K562 (cell line): ENCODE measurements around the gene VSIG10L. TPM values are rescaled to one million over a fixed set of nuclear protein-coding genes. Genes with fewer than 3 reads are reported as not detected.

ENCODE experiments used
- THRAP3 ChIP-seq: fragments of 450-650 bp; IDR thresholded peaks from 2 replicates; pipeline ENCODE4 v1.6.1; 2016; ENCODE audit warnings: mild to moderate bottlenecking, inconsistent platforms, borderline replicate concordance
- XRCC3 ChIP-seq: fragments of 450-650 bp; IDR thresholded peaks from 2 replicates; pipeline ENCODE4 v1.6.1; 2017; ENCODE audit warnings: mild to moderate bottlenecking, moderate library complexity
- polyA plus RNA-seq, 8 experiments: library from polyadenylated mRNA; depleted of rRNA in 4 of 8; stranded (reverse) in 5 of 8; unstranded in 3 of 8; fragments of >200 nt; fragmentation: Nextera tagmentation in 2 of 8; fragmentation: Illumina TruSeq in 1 of 8; extraction: Ambion mirVana in 2 of 8; extraction: Trizol in 1 of 8; gene quantifications; 2 replicates each; pipeline versions ENCODE4 v1.2.1 to v1.2.3, GENCODE V29; 2011 to 2014; ENCODE audit warnings: inconsistent platforms in 1 of 8, missing spikeins in 1 of 8
- total RNA-seq, 7 experiments: library from RNA; depleted of rRNA in 6 of 7; stranded (reverse); fragments of >200 nt in 6 of 7; fragmentation: Illumina TruSeq in 2 of 7; extraction: Trizol in 2 of 7; gene quantifications; 2 replicates each; pipeline versions ENCODE4 v1.2.1 to v1.2.3, GENCODE V29; 2011 to 2021; ENCODE audit warnings: low replicate concordance in 1 of 7
- TF ChIP-seq, protein P1 (sequence below): fragments of 450-650 bp; IDR thresholded peaks from 2 replicates; pipeline ENCODE4 v1.6.1; 2017; ENCODE audit warnings: antibody characterized with exemption, mild to moderate bottlenecking
- TF ChIP-seq, protein P2 (sequence below): fragments of 250-450 bp; sonication (Bioruptor Pico); IDR thresholded peaks from 2 replicates; pipeline ENCODE4 v1.8.0; 2021; ENCODE audit warnings: moderate library complexity, mild to moderate bottlenecking, inconsistent platforms

Gene VSIG10L
- total and polyA plus RNA-seq, 9 of the 15 experiments (the other 6 are each of a cell fraction or from before 2014, with no cell fraction given), result 1.1 to 7.6 (median 2.2) TPM

DNA sequence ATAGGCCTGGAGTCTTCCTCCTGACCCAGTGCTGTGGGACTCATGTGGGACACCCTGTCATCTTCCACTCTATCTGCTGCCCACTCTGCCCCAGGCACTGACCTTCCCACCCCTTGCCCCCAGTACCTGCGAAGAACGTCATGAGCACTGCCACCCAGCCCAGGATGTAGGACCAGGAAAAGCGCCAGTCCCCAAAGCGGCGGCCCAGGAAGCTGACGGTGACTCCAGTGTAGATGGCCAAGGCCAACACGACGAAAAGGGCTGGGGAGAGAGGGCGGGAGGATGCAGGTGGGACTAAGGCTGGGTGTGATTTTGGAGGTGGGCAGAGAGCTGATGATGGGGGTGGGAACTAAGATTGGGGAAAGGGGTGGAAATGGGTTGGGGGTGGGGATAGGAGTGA is 38.4 kb upstream of the VSIG10L start (continued):
- TF ChIP-seq, protein P1, sequence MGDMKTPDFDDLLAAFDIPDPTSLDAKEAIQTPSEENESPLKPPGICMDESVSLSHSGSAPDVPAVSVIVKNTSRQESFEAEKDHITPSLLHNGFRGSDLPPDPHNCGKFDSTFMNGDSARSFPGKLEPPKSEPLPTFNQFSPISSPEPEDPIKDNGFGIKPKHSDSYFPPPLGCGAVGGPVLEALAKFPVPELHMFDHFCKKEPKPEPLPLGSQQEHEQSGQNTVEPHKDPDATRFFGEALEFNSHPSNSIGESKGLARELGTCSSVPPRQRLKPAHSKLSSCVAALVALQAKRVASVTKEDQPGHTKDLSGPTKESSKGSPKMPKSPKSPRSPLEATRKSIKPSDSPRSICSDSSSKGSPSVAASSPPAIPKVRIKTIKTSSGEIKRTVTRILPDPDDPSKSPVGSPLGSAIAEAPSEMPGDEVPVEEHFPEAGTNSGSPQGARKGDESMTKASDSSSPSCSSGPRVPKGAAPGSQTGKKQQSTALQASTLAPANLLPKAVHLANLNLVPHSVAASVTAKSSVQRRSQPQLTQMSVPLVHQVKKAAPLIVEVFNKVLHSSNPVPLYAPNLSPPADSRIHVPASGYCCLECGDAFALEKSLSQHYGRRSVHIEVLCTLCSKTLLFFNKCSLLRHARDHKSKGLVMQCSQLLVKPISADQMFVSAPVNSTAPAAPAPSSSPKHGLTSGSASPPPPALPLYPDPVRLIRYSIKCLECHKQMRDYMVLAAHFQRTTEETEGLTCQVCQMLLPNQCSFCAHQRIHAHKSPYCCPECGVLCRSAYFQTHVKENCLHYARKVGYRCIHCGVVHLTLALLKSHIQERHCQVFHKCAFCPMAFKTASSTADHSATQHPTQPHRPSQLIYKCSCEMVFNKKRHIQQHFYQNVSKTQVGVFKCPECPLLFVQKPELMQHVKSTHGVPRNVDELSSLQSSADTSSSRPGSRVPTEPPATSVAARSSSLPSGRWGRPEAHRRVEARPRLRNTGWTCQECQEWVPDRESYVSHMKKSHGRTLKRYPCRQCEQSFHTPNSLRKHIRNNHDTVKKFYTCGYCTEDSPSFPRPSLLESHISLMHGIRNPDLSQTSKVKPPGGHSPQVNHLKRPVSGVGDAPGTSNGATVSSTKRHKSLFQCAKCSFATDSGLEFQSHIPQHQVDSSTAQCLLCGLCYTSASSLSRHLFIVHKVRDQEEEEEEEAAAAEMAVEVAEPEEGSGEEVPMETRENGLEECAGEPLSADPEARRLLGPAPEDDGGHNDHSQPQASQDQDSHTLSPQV, result peak; percentile 6; the same call in 1 of the 2 replicates
- TF ChIP-seq XRCC3 (no peak), THRAP3 (0 out of 2 replicates have a peak, but pooled peaks have one; percentile 54)
- TF ChIP-seq, protein P2, sequence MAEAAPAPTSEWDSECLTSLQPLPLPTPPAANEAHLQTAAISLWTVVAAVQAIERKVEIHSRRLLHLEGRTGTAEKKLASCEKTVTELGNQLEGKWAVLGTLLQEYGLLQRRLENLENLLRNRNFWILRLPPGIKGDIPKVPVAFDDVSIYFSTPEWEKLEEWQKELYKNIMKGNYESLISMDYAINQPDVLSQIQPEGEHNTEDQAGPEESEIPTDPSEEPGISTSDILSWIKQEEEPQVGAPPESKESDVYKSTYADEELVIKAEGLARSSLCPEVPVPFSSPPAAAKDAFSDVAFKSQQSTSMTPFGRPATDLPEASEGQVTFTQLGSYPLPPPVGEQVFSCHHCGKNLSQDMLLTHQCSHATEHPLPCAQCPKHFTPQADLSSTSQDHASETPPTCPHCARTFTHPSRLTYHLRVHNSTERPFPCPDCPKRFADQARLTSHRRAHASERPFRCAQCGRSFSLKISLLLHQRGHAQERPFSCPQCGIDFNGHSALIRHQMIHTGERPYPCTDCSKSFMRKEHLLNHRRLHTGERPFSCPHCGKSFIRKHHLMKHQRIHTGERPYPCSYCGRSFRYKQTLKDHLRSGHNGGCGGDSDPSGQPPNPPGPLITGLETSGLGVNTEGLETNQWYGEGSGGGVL (CRISPR knock-in tag), result no peak
